ENCODE data around the gene MAP4K2. TPM values are rescaled to one million over a fixed set of nuclear protein-coding genes. Genes with fewer than 3 reads are reported as not detected.

Gene MAP4K2
- total and polyA plus RNA-seq, 2 of the 4 experiments (the other 2 are of a cell fraction), result 11.7 to 16.6 TPM

GRCh38 chr11:64833198-64833502, 30.1 kb upstream of the MAP4K2 start:
- Histone ChIP-seq H3K18ac (ENCODE audit: low read depth, low read length) (no peak overlapping the region), H3K27me3 (ENCODE audit: control insufficient read depth, insufficient read depth, low read length) (peaks cover 11% of the 10 kb centered on the region; the same call in 1 of the 2 replicates), H3K4me2 (ENCODE audit: low read depth, low read length) (no peak overlapping the region), H3K4ac (ENCODE audit: low read depth, low read length) (no peak overlapping the region), H3K9me3 (ENCODE audit: control insufficient read depth, insufficient read depth, low read length) (no peaks in the 10 kb centered on the region), H4K8ac (ENCODE audit: low read depth in 2 of 2, low read length in 2 of 2) (no peak overlapping the region), H3K14ac (replicated peaks; ENCODE audit: low read depth, low read length) (no peak overlapping the region), H3K79me1 (ENCODE audit: low read depth in 1 of 2, low read length in 2 of 2) (no peaks in the 10 kb centered on the region), H3K9me1 (ENCODE audit: insufficient read depth, low read length) (no peaks in the 10 kb centered on the region), H2BK120ac (ENCODE audit: low read depth, low read length) (no peak overlapping the region), H3K56ac (ENCODE audit: extremely low read depth, insufficient read depth, low read length) (no peak overlapping the region), H3K9ac (ENCODE audit: low read depth, low read length) (no peak overlapping the region), H2AFZ (replicated peaks; ENCODE audit: low read length, poor library complexity) (no peak overlapping the region), H4K20me1 (ENCODE audit: insufficient read depth, low read length) (no peaks in the 10 kb centered on the region), H3K23ac (ENCODE audit: low read depth, low read length) (no peak overlapping the region), H3K4me3 (ENCODE audit: insufficient read depth, low read depth, low read length) (no peak overlapping the region), H2AK9ac (replicated peaks; ENCODE audit: low read depth, low read length, poor library complexity) (peak overlapping the region; percentile 65), H2BK20ac (ENCODE audit: low read depth, low read length) (no peak overlapping the region), H3K27ac (ENCODE audit: insufficient read depth, low read length) (no peak overlapping the region), H4K5ac (ENCODE audit: low read depth, low read length) (no peak overlapping the region), H2AK5ac (ENCODE audit: low read depth, low read length) (no peak overlapping the region), H4K91ac (ENCODE audit: insufficient read depth, low read depth, low read length) (no peak overlapping the region), H3K4me1 (ENCODE audit: control insufficient read depth, insufficient read depth, low read length) (no peaks in the 10 kb centered on the region), H3K36me3 (ENCODE audit: control insufficient read depth, insufficient read depth, low read length) (no peaks in the 10 kb centered on the region), H2BK15ac (ENCODE audit: low read depth, low read length) (no peak overlapping the region), H2BK5ac (ENCODE audit: low read depth, low read length, poor library complexity, severe bottlenecking) (no peak overlapping the region)
- BruUV-seq (replicated peaks), result no TSS peak
- POLR2A ChIA-PET (ENCODE audit: unreplicated experiment), result no interaction called here
- intact Hi-C loops (cut with micrococcal nuclease), result no loop called here
- no peak for DNase-seq
- ATAC-seq (ENCODE audit: low read depth), result no peak
- CTCF ChIA-PET, result no interaction called here
- dilution Hi-C loops (cut with HindIII; ENCODE audit: low sequenced_read_pairs, unreplicated experiment), result no loop called here
- WGBS, 2 experiments (ENCODE audit: extremely low coverage in 2 of 2, insufficient read length in 1 of 2), result 87% methylated on average over 7 of the region's 12 CpGs; no CpG with 5 or more reads in 1 of the 2 experiments
- in situ Hi-C loops (cut with MboI; ENCODE audit: low sequenced_read_pairs), result no loop called here
- TF ChIP-seq RAD21 (IDR thresholded peaks at IDR 0.05; ENCODE audit: low read length) (no peak), SMC3 (IDR thresholded peaks at IDR 0.05; ENCODE audit: low read depth, low read length) (no peak), ELK1 (IDR thresholded peaks at IDR 0.05; ENCODE audit: borderline replicate concordance, low read depth, low read length) (no peak), NFE2L2 (IDR thresholded peaks at IDR 0.05; ENCODE audit: low read depth, low read length) (no peak), RFX5 (IDR thresholded peaks at IDR 0.05; ENCODE audit: low read depth, low read length) (no peak)

Data from IMR-90 (cell line).